ENCODE data around the gene NADSYN1.

DNA sequence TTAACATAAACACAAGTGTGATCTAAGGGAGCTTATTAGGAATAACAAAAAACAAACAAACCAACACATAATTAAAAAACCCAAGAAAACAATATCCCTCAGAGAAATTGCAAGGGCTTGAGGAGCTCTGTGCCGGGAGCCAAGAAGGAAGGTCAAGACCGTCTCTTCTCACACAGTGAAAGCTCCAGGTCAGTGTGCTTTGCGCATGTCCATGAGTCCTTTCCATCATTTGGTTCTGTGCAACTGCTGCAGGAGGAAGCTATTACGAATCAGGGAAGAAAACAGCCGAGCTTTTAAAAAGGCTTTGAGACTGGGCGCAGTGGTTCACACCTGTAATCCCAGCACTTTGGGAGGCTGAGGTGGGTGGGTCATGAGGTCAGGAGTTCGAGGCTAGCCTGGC is 89.4 kb downstream of the NADSYN1 start:
- no peak for TF ChIP-seq PRDM4 (tag by site-specific recombination; IDR thresholded peaks at IDR 0.05)
- no peak for TF ChIP-seq ZNF76 (tag by site-specific recombination; IDR thresholded peaks at IDR 0.05; ENCODE audit: borderline replicate concordance, low read depth)
- TF ChIP-seq ZNF112 (tag by site-specific recombination; IDR thresholded peaks at IDR 0.05): no peak
- TF ChIP-seq ZNF837 (tag by site-specific recombination; IDR thresholded peaks at IDR 0.05): no peak
- TF ChIP-seq, protein P1, sequence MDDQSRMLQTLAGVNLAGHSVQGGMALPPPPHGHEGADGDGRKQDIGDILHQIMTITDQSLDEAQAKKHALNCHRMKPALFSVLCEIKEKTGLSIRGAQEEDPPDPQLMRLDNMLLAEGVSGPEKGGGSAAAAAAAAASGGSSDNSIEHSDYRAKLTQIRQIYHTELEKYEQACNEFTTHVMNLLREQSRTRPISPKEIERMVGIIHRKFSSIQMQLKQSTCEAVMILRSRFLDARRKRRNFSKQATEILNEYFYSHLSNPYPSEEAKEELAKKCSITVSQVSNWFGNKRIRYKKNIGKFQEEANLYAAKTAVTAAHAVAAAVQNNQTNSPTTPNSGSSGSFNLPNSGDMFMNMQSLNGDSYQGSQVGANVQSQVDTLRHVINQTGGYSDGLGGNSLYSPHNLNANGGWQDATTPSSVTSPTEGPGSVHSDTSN (CRISPR knock-in tag; IDR thresholded peaks at IDR 0.05): no peak
- no peak for TF ChIP-seq CTCF (tag by site-specific recombination; IDR thresholded peaks at IDR 0.05)
- TF ChIP-seq ZNF202 (tag by site-specific recombination; IDR thresholded peaks at IDR 0.05; ENCODE audit: borderline replicate concordance): no peak
- no peak for TF ChIP-seq ZSCAN30 (tag by site-specific recombination; IDR thresholded peaks at IDR 0.05)
- no peak for TF ChIP-seq ZFP37 (tag by site-specific recombination; IDR thresholded peaks at IDR 0.05)
